ENCODE data around the gene GRAMD4.

DNA sequence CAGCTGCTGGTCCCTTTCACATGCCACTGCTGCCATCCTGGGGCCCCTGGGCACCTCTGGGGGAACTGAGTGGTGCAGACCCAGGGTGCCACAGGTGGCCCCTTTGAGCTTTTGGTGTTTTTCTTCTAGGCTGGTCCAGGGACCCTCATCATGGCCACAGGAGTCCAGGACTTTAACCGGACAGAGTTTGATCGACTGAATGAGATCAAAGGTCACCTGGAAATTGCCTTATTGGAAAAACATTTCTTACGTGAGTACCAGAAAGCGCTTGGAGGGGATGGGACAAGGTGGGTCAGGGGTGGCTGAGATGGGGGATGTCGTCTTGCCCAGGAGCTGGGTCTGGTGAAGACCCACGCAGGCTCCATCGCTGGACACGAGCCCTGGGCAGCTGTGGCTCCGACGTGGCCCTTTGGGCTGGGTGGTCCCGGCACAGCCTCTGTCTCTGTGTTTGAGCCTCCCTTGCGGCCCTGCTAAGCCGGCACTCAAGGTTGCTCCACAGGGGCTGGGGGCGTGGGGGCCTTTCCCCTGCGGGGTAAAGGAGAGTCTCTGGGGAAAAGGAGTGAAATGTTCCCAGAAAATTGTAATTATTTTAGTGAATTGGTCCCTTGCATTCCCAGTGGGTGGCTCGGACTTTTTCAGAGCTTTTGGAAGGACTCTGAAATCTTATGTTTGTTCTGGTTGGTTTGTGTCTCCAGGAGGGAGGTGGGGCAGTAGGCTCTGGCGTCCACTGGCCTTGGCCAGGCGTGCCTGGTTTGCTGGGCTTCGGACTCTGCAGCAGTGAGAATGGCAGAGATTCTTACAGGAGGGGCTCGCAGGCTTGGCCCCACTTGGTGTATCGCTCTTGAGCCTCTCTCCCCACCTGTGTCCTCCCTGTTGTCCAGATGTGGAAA is 17.8 kb downstream of the GRAMD4 start:
- TF ChIP-seq EZH2 (IDR thresholded peaks at IDR 0.05; ENCODE audit: insufficient read depth, poor library complexity, severe bottlenecking) (no peak), EZH2phosphoT487 (IDR thresholded peaks at IDR 0.05; ENCODE audit: insufficient read depth, low read depth) (no peak)
